ENCODE data around the gene SLCO6A1.

The SLCO6A1 gene

GRCh38 chr5:102532123-102532522 lies 33.3 kb upstream of the SLCO6A1 start:
- Histone ChIP-seq H2AFZ (no peak overlapping the region), H3K79me2 (no peaks in the 10 kb centered on the region), H3K4me1 (no peaks in the 10 kb centered on the region), H3K4me3 (ENCODE audit: low read depth, low read length) (no peak overlapping the region), H3K36me3 (ENCODE audit: control insufficient read depth, insufficient read depth, low read length) (no peaks in the 10 kb centered on the region), H3K27me3 (ENCODE audit: control insufficient read depth, insufficient read depth, low read length) (no peaks in the 10 kb centered on the region), H3K4me2 (ENCODE audit: low read length) (no peak overlapping the region), H3K27ac (no peak overlapping the region), H3K9me3 (ENCODE audit: control insufficient read depth, low read length) (no peaks in the 10 kb centered on the region), H3K9ac (no peak overlapping the region)
- no peak for TF ChIP-seq CTCF (IDR thresholded peaks at IDR 0.05)

GRCh38 chr5:102531506-102531905 lies 32.7 kb upstream of the SLCO6A1 start:
- Histone ChIP-seq H3K36me3 (ENCODE audit: control insufficient read depth, insufficient read depth, low read length) (no peaks in the 10 kb centered on the region), H3K27me3 (ENCODE audit: control insufficient read depth, insufficient read depth, low read length) (no peaks in the 10 kb centered on the region), H3K27ac (no peak overlapping the region), H3K79me2 (no peaks in the 10 kb centered on the region), H3K4me3 (ENCODE audit: low read depth, low read length) (no peak overlapping the region), H3K9me3 (ENCODE audit: control insufficient read depth, low read length) (no peaks in the 10 kb centered on the region), H3K4me1 (no peaks in the 10 kb centered on the region), H2AFZ (no peak overlapping the region), H3K4me2 (ENCODE audit: low read length) (no peak overlapping the region), H3K9ac (no peak overlapping the region)
- TF ChIP-seq CTCF (IDR thresholded peaks at IDR 0.05), result no peak

GRCh38 chr5:102529447-102529846 lies 30.6 kb upstream of the SLCO6A1 start:
- Histone ChIP-seq H3K4me3 (ENCODE audit: low read depth, low read length) (no peak overlapping the region), H3K4me1 (no peaks in the 10 kb centered on the region), H3K27me3 (ENCODE audit: control insufficient read depth, insufficient read depth, low read length) (no peaks in the 10 kb centered on the region), H3K4me2 (ENCODE audit: low read length) (no peak overlapping the region), H3K79me2 (no peaks in the 10 kb centered on the region), H3K9me3 (ENCODE audit: control insufficient read depth, low read length) (no peaks in the 10 kb centered on the region), H3K27ac (no peak overlapping the region), H2AFZ (no peak overlapping the region), H3K9ac (no peak overlapping the region), H3K36me3 (ENCODE audit: control insufficient read depth, insufficient read depth, low read length) (no peaks in the 10 kb centered on the region)
- no peak for TF ChIP-seq CTCF (IDR thresholded peaks at IDR 0.05)

- H3K4me1 ChIP-seq, result no peaks in the 10 kb centered on the region
Observed at GRCh38 chr5:102529031-102529430, 30.2 kb upstream of the SLCO6A1 start.

More at GRCh38 chr5:102529031-102529430, 30.2 kb upstream of the SLCO6A1 start:
- Histone ChIP-seq H3K9me3 (ENCODE audit: control insufficient read depth, low read length) (no peaks in the 10 kb centered on the region), H3K4me3 (ENCODE audit: low read depth, low read length) (no peak overlapping the region), H3K27ac (no peak overlapping the region), H3K79me2 (no peaks in the 10 kb centered on the region), H3K27me3 (ENCODE audit: control insufficient read depth, insufficient read depth, low read length) (no peaks in the 10 kb centered on the region), H2AFZ (no peak overlapping the region), H3K4me2 (ENCODE audit: low read length) (no peak overlapping the region), H3K36me3 (ENCODE audit: control insufficient read depth, insufficient read depth, low read length) (no peaks in the 10 kb centered on the region), H3K9ac (no peak overlapping the region)
- TF ChIP-seq CTCF (IDR thresholded peaks at IDR 0.05), result no peak

Measured in parathyroid adenoma (tissue), 2 donors.